Right kidney (tissue), 1 donor: Measurements from ENCODE around the gene PCGF3.
"Not testable (repeated sequence)": the region's sequence is repeated elsewhere in the genome, so short reads cannot be mapped to it uniquely, and the experiment has no call there.

Experiments used
- DNase-seq: peaks from one replicate; pipeline ENCODE4 v3.0.0-alpha.2; 2016

Gene PCGF3

DNA sequence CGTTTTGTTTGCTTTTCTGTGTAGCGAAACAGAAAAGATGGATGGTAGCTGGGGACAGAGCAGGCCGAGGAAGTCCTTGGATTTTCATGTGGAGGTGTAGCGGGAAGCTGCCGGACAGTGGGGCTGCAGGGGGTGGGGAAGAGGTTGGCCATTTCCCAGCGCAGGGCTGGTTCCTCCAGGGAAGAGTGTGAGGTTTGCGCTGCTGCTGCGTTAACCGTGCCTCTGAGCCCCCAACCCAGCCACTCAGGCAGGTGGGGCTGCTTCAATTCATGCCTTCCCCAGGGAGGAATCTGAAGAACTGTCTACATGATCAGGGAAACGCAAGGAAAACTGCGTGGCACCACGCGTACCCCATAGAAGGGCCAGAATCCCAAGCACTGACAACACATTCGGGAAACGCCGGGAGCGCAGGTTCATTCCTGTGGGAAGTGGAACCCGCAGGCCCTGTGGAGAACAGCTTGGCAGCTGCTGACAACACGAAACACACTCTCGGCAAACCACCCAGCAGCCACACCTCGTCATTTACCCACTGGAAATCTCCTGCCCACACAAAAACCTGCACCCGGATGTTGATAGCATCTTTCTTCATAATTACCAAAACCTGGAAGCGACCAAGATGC lies 57.7 kb downstream of the PCGF3 start:
- DNase-seq = no peak

DNA sequence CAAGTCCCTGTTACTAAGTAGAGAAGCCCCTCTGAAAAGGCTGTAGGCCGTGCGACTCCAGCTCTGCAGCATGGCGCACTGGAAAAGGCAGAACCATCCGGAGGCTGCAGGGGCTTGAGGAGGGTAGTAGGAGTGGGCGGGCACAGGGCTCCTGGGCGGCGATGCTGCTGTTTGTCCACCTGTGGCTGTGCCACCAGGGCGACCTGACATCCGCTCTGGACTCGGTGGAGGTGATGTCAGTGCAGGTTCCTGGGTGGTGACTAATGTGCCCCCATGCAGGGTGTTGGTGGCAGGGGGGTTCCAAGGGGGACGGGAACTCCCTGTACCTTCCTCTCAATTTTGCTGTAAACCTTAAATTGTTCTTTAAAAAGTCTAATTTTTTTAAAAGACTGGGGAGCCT lies 58.3 kb downstream of the PCGF3 start:
- DNase-seq = no peak

DNA sequence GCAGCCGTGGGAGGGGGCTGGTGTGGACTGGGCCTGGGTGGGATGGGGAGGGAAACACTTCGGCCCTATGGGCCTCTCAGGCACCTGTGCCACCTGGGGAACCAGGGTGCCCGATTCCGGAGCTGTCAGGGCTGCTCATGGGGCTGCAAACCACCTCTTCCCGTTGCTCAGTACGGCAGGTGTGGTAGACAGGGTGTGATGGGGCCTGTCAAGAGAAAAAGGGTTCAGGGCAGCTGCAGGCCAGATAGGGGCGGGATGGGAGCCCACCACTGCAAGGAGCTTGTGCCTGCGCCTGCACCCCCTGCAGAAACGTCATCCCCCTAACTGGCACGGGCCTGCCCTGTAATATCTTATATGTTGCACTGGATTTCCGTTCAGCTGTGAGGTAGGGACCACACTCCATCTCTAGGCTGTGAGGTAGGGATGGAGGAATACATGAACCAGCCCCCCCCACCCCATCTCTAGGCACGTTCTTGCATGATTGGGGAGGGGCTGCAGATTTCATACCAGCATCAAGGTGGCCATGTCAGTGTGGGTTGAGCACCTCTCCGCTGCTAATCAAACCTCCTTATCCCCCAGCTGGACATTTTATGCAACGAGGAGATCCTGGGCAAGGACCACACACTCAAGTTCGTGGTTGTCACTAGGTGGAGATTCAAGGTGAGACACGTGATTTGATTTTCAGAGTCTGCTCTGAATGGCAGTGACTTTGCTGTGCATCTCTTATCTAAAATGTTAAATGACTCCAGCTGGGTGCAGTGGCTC lies 59.0 kb downstream of the PCGF3 start:
- DNase-seq = no peak

DNA sequence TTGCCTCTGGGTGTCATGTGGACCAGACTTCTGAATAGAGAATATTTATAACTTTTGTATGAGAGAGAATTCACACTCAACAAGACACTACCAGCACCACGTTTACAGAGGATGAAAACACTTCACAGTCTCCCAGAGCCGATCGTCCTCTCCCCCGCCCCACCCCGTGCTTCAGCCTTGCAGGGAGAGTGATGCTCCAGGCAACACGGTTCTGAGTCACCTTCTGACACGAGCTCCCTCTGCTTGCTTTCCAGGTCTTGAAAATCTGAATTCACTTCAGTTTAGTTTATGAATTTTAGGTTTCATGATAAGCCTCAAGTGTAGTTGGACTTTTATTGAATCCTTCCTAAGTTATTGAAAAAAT lies 60.5 kb downstream of the PCGF3 start:
- no peak for DNase-seq

DNA sequence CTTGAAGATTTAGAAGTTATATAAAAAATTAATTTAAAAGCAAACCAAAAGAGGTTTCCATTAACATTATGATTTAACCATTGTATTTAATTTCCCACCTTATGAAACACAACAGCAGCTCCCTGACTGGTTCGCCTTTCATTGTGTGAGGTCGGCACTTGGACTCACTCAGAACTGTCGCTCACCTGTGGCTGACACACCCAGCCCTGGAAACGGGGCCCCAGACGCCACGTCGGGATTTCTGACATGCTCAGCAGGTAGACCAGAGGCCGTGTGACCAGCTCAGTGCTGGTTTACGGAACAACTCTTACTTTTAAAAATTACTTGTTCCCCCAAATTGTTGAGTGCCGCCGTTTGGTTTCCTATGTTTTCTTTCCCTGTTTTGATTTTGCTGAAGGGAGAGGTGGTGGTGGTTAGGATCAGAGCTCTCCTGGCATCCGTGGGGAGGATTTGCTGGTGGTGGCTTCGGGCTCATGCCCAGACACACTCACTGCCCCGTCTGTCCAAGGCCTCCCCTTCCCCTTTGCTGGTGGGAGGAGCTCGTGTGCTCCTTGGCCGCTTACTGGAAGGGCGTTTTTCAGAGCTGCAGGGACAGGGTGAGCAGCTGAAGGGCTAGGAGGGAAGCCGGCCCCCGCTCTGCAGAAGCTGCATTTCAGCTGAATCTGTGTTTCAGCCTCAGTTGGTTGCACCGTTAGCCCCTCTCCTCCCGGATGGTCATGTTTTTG lies 61.1 kb downstream of the PCGF3 start:
- no peak for DNase-seq

DNA sequence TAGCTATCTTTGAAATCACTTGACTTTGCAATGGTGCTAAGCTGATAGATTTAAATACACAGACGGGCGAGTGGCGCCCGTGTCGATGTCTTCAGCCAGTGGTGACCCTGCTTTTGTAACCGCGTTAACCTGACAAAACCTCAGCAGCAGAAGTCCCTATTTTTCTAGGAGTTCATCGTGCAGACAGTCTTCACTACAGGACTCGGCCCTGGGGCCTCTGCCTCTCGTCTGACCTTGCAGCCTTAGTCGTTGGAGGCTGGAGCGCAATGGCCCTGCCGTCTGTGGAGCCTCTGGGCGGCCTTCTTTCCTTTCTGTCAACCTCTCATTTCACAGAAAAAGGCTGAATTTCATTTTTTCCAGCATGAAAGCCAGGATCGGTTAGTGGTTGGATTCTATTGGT lies 62.4 kb downstream of the PCGF3 start:
- DNase-seq = no peak

DNA sequence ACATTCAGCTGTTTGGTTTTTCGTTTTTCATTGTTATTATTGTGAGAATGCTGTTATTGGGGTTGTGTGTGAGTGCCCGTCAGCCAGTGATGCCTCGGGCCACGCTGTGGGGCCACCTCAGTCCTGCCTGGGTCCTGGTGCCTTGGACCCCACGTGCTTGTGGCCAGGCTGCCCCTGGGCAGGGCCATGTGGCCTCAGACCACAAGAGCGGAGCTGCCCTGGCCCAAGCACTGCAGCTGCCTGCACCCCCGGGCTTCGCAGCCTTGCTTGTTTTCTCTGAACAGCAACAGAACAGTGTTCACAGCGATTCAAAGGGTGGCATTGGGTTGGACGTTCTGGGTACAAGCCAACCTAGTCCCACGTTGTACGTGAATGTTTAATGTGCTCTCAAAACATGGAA lies 63.4 kb downstream of the PCGF3 start:
- DNase-seq = no peak

DNA sequence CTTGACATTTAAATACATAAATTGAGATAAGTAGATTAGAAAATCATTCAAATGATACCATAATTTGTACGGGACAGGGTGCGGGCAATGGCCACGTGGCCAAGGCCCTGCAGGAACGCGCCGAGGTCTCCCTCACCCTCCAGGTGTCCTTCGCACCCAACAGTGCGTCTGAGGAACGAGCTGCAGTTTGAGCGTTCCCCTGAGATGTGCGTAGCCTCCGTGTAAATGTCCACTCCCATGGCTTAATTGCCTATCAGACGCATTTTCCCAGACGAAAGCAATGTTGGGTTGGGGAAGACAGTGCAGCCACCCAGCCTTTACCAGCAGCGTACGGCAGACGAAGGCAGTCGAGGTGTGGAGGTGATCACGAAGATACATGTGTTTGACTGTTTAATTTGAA lies 63.9 kb downstream of the PCGF3 start:
- DNase-seq = no peak

DNA sequence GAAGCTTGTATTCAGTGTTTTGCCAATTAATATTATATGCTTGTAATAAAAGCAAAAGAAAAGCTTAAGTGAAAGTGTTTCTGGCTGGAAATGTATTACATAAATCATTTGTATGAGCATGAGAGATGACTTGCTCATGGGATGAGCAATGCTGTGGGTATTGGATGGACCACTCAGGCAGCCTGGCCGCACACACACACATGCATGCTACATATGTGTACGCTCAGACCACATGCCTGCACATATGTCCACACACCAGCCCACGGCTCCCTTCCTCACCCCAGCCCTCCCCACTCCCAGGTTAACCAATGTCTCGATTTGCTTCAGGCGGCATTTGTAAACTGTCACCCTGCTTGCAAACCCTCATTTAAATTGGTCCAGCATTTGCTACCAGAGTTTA lies 64.4 kb downstream of the PCGF3 start:
- no peak for DNase-seq

DNA sequence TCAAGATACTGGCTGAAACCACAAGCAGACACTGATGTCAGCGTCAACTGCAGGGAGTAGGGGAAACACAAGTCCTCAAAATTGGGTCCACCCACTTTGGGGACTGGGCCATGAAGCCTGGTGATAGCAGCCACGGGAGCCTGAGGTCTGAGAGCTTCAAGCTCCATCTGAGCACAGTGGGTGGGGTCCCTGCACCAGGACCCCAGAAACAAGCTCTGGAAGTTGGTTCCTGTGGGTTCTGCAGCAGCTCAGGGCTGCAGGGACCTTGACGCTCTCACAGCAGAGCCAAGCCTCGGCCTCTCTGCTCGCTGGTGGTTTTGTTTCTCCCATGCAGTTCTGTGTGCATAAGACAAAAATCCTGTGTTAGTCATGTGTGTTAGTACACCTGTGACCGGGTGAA lies 65.8 kb downstream of the PCGF3 start:
- no peak for DNase-seq

DNA sequence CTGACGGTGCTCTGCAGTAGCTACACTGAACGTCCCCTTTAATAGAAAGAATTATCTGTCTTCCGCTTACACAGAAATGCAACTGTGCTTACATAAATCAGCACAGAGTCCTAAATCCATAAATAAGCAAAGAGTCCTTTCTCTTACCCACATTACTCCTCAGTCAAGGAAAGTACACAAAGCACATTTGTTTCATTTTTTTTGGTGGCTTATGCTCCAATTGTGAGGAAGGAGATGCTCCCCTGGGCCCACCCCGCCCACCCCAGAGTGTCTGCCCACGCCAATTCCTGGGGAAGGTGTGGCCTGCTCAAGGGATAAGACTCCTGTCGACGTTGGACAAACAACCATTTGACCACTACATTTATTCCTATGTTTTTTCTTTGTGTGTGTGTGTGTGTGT lies 66.5 kb downstream of the PCGF3 start:
- DNase-seq = no peak

DNA sequence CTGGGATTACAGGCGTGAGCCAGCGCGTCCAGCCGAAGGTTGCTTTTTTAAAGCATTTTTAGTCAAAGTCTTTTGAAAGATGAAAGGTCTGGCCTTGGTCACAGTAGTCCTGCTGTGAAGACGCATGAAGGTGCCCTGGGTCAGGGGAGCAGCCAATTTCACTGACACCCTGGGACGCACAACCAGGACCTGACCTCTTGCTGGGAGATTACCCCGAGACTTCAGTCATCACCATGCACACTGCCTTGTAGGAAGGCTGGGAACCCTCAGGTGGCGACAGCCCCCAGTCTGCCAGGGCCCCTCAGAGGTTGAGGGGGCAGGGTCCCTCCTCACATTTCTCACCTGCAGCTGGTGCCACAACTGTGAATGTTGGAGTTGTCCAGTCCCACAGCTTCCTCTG lies 67.1 kb downstream of the PCGF3 start:
- no peak for DNase-seq

DNA sequence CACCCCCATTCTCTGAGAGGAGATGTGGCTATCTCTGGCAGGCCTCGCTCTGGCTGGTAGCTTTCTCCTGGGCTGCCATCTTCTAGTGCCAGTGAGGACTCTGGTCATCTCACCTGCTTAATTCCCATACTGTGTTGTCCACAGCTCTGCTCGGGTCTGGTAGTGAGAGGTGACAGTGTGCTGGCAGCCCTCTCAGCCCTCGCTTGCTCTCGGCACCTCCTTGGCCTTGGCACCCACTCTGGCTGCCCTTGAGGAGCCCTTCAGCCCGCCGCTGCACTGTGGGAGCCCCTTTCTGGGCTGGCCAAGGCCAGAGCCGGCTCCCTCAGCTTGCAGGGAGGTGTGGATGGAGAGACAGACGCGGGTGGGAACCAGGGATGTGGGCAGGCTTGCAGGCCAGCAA lies 67.6 kb downstream of the PCGF3 start:
- DNase-seq = no peak

DNA sequence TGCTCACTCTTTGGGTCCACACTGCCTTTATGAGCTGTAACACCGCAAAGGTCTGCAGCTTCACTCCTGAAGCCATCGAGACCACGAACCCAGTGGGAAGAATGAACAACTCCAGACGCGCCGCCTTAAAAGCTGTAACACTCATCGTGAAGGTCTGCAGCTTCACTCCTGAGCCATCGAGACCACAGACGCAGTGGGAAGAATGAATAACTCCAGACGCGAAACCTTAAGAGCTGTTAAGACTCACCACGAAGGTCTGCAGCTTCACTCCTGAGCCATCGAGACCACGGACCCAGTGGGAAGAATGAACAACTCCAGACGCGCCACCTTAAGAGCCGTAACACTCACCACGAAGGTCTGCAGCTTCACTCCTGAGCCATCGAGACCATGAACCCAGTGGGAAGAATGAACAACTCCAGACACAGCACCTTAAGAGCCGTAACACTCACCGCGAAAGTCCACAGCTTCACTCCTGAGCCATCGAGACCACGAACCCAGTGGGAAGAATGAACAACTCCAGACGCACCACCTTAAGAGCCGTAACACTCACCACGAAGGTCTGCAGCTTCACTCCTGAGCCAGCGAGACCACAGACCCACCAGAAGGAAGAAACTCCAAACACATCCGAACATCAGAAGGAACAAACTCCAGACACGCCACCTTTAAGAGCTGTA lies 68.9 kb downstream of the PCGF3 start:
- DNase-seq = not testable (repeated sequence)

DNA sequence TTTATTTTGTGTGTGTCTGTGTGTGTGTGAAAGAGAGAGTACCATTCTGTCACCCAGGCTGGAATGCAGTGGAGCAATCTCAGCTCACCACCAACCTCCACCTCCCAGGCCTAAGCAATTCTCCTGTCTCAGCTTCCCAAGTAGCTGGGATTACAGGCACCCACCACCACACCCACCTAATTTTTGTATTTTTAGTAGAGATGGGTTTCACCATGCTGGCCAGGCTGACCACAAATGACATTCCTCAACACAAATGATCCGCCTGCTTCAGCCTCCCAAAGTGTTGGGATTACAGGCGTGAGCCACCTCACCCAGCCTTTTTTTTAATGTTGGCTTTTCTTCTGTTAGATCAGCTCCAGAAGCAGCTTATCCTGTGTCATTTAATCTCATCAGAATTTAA lies 69.9 kb downstream of the PCGF3 start:
- DNase-seq = not testable (repeated sequence)

DNA sequence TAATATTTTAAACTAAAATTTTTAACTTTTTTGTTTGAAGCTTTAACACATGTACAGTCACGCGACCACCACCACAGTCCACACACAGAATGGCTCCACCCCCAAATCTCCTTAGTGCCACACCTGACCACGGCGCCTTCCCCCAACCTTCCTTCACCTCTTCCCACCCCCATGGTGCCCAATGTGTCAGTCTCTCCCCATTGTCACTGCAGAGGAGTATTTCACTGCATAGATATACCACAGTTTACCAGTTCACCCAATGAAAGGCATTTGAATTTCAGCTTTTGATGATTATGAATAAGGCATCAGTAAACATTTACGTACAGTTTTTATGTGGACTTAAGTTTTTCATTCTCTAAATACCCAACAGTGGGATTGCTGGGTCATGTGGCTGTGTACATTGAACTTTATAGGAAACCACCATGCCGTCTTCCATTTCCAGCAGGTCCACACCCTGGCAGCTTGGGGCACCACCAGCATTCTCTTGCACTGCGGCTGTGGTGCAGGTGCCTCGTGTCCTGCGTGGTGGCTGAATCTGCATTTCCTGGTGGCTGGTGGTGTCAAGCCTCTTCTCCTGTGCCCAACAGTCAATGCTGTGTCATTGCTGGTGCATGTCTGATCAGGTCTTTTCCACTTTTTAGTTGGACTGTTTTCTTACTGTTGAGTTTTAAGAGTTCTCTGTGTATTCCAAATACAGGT lies 71.3 kb downstream of the PCGF3 start:
- no peak for DNase-seq

DNA sequence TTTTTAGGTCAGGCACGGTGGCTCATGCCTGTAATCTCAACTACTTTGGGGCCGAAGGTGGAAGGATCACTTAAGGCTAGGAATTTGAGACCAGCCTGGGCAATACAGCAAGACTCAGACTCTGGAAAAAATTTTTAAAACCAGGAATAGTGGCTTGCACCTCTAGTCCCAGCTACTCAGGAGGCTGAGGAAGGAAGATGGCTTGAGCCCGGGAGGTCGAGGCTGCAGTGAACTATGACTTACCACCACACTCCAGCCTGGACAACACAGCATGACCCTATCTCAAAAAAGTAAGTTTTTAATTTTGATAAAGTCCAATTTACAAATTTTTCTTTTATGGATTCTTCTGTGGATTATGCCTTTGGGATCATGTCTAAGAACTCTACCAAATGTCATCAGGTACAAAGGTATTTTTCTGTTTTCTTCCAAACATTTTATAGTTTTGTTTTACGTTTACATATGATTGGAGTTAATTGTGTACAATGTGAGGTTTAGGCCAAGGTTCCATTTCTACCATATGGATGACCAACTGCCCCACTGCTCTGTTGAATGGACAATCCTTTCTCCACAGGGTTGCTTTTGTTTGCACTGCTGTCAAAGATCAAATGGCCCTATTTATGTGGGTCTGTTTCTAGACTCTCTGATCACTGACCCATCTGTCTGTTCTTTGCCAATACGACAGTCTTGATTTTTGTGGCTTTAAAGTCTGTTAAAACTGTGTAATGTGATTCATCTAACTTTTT lies 72.1 kb downstream of the PCGF3 start:
- no peak for DNase-seq

DNA sequence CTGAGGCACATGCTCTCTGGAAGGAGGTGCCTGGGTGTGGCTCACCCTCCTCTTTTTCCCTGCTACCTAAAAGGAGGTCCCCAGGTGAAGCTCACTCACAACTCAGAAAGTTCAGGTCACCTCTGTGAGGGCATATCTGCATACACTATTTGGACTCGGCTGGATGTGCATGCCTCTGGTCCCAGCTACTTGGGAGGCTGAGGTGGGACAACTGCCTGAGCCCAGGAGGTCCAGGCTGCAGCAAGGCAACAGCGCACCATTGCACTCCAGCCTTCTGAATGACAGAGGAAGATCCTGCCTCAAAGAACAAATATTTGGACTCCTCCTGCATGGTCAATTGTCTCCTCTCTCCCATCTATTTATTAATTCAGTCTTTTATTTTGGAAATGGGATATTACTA lies 73.9 kb downstream of the PCGF3 start:
- no peak for DNase-seq

DNA sequence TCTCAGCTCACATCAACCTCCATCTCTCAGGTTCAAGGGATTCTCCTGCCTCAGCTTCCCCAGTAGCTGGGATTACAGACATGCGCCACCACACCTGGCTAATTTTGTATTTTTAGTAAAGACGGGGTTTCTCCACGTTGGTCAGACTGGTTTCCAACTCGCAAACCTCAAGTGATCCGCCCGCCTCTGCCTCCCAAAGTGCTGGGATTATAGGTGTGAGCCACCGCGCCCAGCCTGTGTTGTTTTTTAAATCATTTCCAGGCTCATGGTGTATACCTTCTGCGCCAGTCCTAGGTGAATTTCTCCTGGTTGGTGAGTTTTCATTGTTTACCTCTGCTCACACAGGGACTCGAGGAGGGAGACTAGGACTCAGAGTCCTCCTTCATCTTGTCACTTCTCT lies 74.6 kb downstream of the PCGF3 start:
- DNase-seq = not testable (repeated sequence)

DNA sequence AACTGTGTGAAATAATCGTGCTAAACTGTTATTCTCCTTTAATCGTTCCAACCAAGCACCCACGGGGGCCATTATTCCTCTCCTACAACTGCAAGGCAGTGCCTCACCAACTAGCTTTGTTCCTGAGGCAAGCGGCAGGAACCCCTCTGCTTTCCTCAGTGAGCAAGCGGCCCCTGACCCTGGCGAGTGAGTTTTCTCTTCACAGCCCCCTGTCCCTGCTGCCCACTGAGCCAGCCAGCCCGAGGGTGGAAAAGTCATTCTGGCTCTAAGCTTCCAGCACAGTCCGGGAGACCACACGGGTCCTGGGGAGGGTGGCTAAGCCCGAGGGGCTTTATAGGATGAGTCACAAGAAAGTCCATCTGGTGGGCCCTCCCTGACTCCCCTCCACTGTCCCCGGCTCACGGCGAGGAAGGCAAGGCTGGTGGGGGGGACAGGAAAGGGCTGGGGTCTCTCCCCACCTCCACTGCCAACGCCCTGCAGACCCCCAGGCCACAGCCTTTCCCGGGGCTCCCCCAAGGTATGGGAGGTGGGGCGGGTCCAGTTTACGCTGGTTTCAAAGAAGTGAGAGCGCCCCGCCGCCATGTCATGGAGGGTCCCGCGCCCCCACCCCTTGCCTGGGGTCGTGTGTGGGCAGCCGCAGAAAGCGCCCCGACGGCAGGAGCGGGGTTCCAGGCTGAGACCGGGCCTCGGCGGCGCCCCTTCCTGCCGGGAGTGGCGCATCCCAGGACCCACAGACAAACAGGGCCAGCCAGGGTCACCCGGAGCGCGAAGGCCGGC lies 75.3 kb downstream of the PCGF3 start:
- DNase-seq = no peak
